GM12878 (cell line): Measurements from ENCODE around the gene ULK4. TPM values are rescaled to one million over a fixed set of nuclear protein-coding genes. Genes with fewer than 3 reads are reported as not detected.

Experiments
- BMI1 ChIP-seq: fragments of 450-650 bp; IDR thresholded peaks from 2 replicates; pipeline ENCODE4 v1.6.1; 2016; ENCODE audit warnings: mild to moderate bottlenecking, moderate library complexity, borderline replicate concordance
- CHD1 ChIP-seq: IDR thresholded peaks from 2 replicates; pipeline ENCODE4 v1.6.1; 2012; ENCODE audit warnings: low read depth, low read length, improper control_type of control experiment
- CHD4 ChIP-seq: fragments of 200-600 bp; sonication (generic); IDR thresholded peaks from 2 replicates; pipeline ENCODE4 v1.6.1; 2016; ENCODE audit warnings: mild to moderate bottlenecking
- E4F1 ChIP-seq: fragments of 450-650 bp; IDR thresholded peaks from 2 replicates; pipeline ENCODE4 v1.6.1; 2018; ENCODE audit warnings: borderline replicate concordance, mild to moderate bottlenecking; ENCODE audit not compliant: partially characterized antibody
- HCFC1 ChIP-seq: fragments of 150-350 bp; IDR thresholded peaks from 2 replicates; pipeline ENCODE4 v1.6.1; 2014; ENCODE audit warnings: low read length
- KLF5 ChIP-seq: fragments of 450-650 bp; IDR thresholded peaks from 2 replicates; pipeline ENCODE4 v1.6.1; 2014; ENCODE audit warnings: mild to moderate bottlenecking; ENCODE audit not compliant: partially characterized antibody
- MEF2A ChIP-seq: IDR thresholded peaks from 2 replicates; pipeline ENCODE4 v1.6.1; 2011; ENCODE audit warnings: low read depth, mild to moderate bottlenecking, low read length, moderate library complexity; ENCODE audit not compliant: insufficient read depth
- NBN ChIP-seq: fragments of 450-650 bp; IDR thresholded peaks from 2 replicates; pipeline ENCODE4 v1.6.1; 2016
- NFXL1 ChIP-seq: fragments of 450-650 bp; IDR thresholded peaks from 2 replicates; pipeline ENCODE4 v1.6.1; 2017; ENCODE audit warnings: antibody characterized with exemption, mild to moderate bottlenecking, borderline replicate concordance
- RELB ChIP-seq: fragments of 450-650 bp; IDR thresholded peaks from 2 replicates; pipeline ENCODE4 v1.6.1; 2017; ENCODE audit warnings: low read depth, mild to moderate bottlenecking, moderate library complexity
- SMC3 ChIP-seq: IDR thresholded peaks from 2 replicates; pipeline ENCODE4 v1.6.1; 2011; ENCODE audit warnings: low read length, improper control_type of control experiment, borderline replicate concordance
- SREBF1 ChIP-seq: IDR thresholded peaks from 2 replicates; pipeline ENCODE4 v1.6.1; 2012; ENCODE audit warnings: mild to moderate bottlenecking, low read length
- ZNF217 ChIP-seq: fragments of 450-650 bp; IDR thresholded peaks from 2 replicates; pipeline ENCODE4 v1.6.1; 2017; ENCODE audit warnings: antibody characterized with exemption, mild to moderate bottlenecking
- ZNF24 ChIP-seq: fragments of 450-650 bp; IDR thresholded peaks from 2 replicates; pipeline ENCODE4 v1.6.1; 2017; ENCODE audit warnings: antibody characterized with exemption, mild to moderate bottlenecking
- polyA plus RNA-seq, 11 experiments: library from polyadenylated mRNA; depleted of rRNA in 4 of 11; unstranded in 6 of 11; stranded (reverse) in 5 of 11; fragments of >200 nt; fragmentation: Nextera tagmentation in 4 of 11; fragmentation: Illumina TruSeq in 1 of 11; extraction: Ambion mirVana in 4 of 11; extraction: Trizol in 1 of 11; gene quantifications; 1 replicate in 1 of 11; 2 replicates in 10 of 11; pipeline versions ENCODE4 v1.2.1 to v1.2.3, GENCODE V29; 2011 to 2016; ENCODE audit warnings: inconsistent platforms in 2 of 11, missing spikeins in 2 of 11, low read depth in 1 of 11
- total RNA-seq, 4 experiments: library from RNA; depleted of rRNA in 3 of 4; stranded (reverse); fragments of >200 nt in 3 of 4; fragmentation: Illumina TruSeq in 1 of 4; extraction: Trizol in 1 of 4; gene quantifications; 2 replicates each; pipeline versions ENCODE4 v1.2.1 to v1.2.3, GENCODE V29; 2013 to 2021
- TF ChIP-seq, protein P1 (sequence below): IDR thresholded peaks from 2 replicates; pipeline ENCODE4 v1.6.1; 2012; ENCODE audit warnings: mild to moderate bottlenecking, low read depth, low read length

ULK4 gene
- total and polyA plus RNA-seq, 10 of the 15 experiments (the other 5 are each of a cell fraction or from before 2014, with no cell fraction given): 3.5 to 7.6 (median 6.3) TPM

DNA sequence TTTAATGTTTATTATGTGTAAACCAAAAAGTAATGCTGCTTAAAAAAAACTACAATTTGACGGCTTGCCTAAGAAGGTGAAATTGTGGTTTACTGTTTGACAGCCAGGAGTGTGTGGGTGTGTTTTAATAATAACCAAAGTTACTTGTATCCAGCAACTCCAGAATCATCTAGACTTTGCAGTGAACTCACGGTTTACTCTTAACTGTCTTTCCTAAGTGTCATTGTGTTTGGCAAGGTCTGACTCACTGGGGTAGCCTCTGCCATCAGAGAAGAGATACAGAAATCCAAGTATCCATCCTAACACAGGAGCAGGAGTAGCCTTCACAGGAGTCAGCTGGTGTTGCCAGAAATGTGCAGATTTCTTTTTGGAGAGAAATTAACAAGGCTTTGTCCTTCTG, 611.5 kb downstream of the ULK4 start (continued):
- TF ChIP-seq, protein P1, sequence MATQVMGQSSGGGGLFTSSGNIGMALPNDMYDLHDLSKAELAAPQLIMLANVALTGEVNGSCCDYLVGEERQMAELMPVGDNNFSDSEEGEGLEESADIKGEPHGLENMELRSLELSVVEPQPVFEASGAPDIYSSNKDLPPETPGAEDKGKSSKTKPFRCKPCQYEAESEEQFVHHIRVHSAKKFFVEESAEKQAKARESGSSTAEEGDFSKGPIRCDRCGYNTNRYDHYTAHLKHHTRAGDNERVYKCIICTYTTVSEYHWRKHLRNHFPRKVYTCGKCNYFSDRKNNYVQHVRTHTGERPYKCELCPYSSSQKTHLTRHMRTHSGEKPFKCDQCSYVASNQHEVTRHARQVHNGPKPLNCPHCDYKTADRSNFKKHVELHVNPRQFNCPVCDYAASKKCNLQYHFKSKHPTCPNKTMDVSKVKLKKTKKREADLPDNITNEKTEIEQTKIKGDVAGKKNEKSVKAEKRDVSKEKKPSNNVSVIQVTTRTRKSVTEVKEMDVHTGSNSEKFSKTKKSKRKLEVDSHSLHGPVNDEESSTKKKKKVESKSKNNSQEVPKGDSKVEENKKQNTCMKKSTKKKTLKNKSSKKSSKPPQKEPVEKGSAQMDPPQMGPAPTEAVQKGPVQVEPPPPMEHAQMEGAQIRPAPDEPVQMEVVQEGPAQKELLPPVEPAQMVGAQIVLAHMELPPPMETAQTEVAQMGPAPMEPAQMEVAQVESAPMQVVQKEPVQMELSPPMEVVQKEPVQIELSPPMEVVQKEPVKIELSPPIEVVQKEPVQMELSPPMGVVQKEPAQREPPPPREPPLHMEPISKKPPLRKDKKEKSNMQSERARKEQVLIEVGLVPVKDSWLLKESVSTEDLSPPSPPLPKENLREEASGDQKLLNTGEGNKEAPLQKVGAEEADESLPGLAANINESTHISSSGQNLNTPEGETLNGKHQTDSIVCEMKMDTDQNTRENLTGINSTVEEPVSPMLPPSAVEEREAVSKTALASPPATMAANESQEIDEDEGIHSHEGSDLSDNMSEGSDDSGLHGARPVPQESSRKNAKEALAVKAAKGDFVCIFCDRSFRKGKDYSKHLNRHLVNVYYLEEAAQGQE: no peak
- TF ChIP-seq BMI1 (no peak), KLF5 (no peak), NFXL1 (no peak), NBN (no peak), MEF2A (no peak), ZNF217 (no peak), E4F1 (no peak), ZNF24 (no peak), HCFC1 (no peak), RELB (no peak), SMC3 (no peak), SREBF1 (no peak), CHD4 (no peak), CHD1 (no peak)
- TF ChIP-seq, all 136 proteins: peak for 0
